Loucy (cell line): ENCODE results near the gene SH2D3C.

Experiments used
- H2AFZ ChIP-seq: fragments of 200-600 bp; sonication (generic); 2 replicates; pipeline ENCODE4 v1.6.0; 2016; ENCODE audit warnings: antibody characterized with exemption, mild to moderate bottlenecking, low read length, moderate library complexity
- H3F3A ChIP-seq: fragments of 200-600 bp; 2 replicates; pipeline ENCODE4 v1.6.0; 2016; ENCODE audit warnings: antibody characterized with exemption, low read depth, mild to moderate bottlenecking
- H3K27me3 ChIP-seq: fragments of 200-600 bp; sonication (generic); 2 replicates; pipeline ENCODE4 v1.6.1; 2014; ENCODE audit warnings: low read length, mild to moderate bottlenecking; ENCODE audit not compliant: insufficient read depth, poor library complexity, severe bottlenecking
- H3K36me3 ChIP-seq: fragments of 200-600 bp; sonication (generic); 2 replicates; pipeline ENCODE4 v1.6.1; 2016; ENCODE audit warnings: low read length; ENCODE audit not compliant: insufficient read depth
- H3K4me1 ChIP-seq: fragments of 200-600 bp; sonication (generic); 2 replicates; pipeline ENCODE4 v1.5.1; 2014; ENCODE audit warnings: low read length, mild to moderate bottlenecking; ENCODE audit not compliant: insufficient read depth, poor library complexity, severe bottlenecking
- H3K4me2 ChIP-seq: fragments of 200-600 bp; sonication (generic); 2 replicates; pipeline ENCODE4 v1.6.0; 2014; ENCODE audit warnings: antibody characterized with exemption, low read length, low read depth, mild to moderate bottlenecking; ENCODE audit not compliant: poor library complexity, severe bottlenecking
- H3K4me3 ChIP-seq: fragments of 200-600 bp; sonication (generic); 2 replicates; pipeline ENCODE4 v1.5.1; 2014; ENCODE audit warnings: low read length, mild to moderate bottlenecking, mixed read lengths; ENCODE audit not compliant: poor library complexity, severe bottlenecking
- H3K79me2 ChIP-seq: fragments of 200-600 bp; sonication (generic); 2 replicates; pipeline ENCODE4 v1.6.1; 2014; ENCODE audit warnings: low read length; ENCODE audit not compliant: insufficient read depth
- H3K9ac ChIP-seq: fragments of 200-600 bp; sonication (generic); 2 replicates; pipeline ENCODE4 v1.6.0; 2014; ENCODE audit warnings: mild to moderate bottlenecking, low read depth, low read length, moderate library complexity; ENCODE audit not compliant: poor library complexity, severe bottlenecking
- H3K9me2 ChIP-seq: fragments of 200-600 bp; sonication (generic); replicated peaks from 2 replicates; pipeline ENCODE4 v1.6.1; 2016; ENCODE audit warnings: low read depth, low read length, mixed read lengths
- H3K9me3 ChIP-seq: fragments of 200-600 bp; sonication (generic); 2 replicates; pipeline ENCODE4 v1.6.1; 2014; ENCODE audit warnings: mild to moderate bottlenecking, antibody characterized with exemption, low read length, low read depth; ENCODE audit not compliant: insufficient read depth
- H4K20me1 ChIP-seq: fragments of 200-600 bp; sonication (generic); 2 replicates; pipeline ENCODE4 v1.6.0; 2014; ENCODE audit warnings: antibody characterized with exemption, low read length, mild to moderate bottlenecking; ENCODE audit not compliant: insufficient read depth, poor library complexity, severe bottlenecking
- EZH2phosphoT487 ChIP-seq: fragments of 200-600 bp; IDR thresholded peaks from 2 replicates; pipeline ENCODE4 v1.6.1; 2018; ENCODE audit warnings: antibody characterized with exemption, mild to moderate bottlenecking, moderate library complexity, borderline replicate concordance
- TF ChIP-seq, protein P1 (sequence below): fragments of 200-600 bp; sonication (generic); conservative IDR thresholded peaks from 2 replicates; pipeline ENCODE4 v1.5.1; 2014; ENCODE audit warnings: mild to moderate bottlenecking, antibody characterized with exemption, low read length

The SH2D3C gene

DNA sequence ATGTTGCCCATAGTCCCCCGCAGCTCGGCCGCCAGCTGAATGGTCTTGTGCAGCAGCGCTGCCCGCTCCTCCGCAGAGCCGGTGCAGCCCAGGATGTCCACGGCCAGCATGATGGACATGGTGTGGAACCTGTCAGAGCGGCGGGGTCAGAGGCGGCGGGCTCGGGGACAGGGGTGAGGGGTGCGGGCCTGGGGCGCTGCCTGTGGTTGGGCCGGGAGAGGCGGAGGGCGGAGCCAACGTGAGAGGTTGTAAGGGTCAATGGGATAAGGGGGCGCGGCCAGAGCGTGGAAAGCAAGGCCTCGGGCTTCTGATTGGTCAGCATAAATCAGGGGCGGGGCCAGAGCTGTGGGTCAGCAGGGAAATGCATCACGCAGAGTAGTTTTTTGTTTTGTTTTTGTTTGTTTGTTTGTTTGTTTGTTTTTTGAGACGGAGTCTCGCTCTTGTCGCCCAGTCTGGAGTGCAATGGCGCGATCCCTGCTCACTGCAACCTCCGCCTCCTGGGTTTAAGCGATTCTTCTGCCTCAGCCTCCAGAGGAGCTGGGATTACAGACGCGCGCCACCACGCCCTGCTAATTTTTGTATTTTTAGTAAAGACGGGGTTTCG is 36.5 kb downstream of the SH2D3C start:
- no peak overlapping the region for H3K4me3 ChIP-seq
- H3K36me3 ChIP-seq, result peaks cover 79% of the 10 kb centered on the region; the same call in 1 of the 2 replicates
- no peak for TF ChIP-seq EZH2phosphoT487
- TF ChIP-seq, protein P1, sequence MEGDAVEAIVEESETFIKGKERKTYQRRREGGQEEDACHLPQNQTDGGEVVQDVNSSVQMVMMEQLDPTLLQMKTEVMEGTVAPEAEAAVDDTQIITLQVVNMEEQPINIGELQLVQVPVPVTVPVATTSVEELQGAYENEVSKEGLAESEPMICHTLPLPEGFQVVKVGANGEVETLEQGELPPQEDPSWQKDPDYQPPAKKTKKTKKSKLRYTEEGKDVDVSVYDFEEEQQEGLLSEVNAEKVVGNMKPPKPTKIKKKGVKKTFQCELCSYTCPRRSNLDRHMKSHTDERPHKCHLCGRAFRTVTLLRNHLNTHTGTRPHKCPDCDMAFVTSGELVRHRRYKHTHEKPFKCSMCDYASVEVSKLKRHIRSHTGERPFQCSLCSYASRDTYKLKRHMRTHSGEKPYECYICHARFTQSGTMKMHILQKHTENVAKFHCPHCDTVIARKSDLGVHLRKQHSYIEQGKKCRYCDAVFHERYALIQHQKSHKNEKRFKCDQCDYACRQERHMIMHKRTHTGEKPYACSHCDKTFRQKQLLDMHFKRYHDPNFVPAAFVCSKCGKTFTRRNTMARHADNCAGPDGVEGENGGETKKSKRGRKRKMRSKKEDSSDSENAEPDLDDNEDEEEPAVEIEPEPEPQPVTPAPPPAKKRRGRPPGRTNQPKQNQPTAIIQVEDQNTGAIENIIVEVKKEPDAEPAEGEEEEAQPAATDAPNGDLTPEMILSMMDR, result no peak
- no peak overlapping the region for H2AFZ ChIP-seq
- no peaks in the 10 kb centered on the region for H3K79me2 ChIP-seq
- H3F3A ChIP-seq, result no peaks in the 10 kb centered on the region
- H4K20me1 ChIP-seq, result no peaks in the 10 kb centered on the region
- H3K27me3 ChIP-seq, result no peaks in the 10 kb centered on the region
- H3K9me2 ChIP-seq, result no peaks in the 10 kb centered on the region
- no peak overlapping the region for H3K9ac ChIP-seq
- no peak overlapping the region for H3K4me2 ChIP-seq
- no peaks in the 10 kb centered on the region for H3K9me3 ChIP-seq
- H3K4me1 ChIP-seq, result no peaks in the 10 kb centered on the region

DNA sequence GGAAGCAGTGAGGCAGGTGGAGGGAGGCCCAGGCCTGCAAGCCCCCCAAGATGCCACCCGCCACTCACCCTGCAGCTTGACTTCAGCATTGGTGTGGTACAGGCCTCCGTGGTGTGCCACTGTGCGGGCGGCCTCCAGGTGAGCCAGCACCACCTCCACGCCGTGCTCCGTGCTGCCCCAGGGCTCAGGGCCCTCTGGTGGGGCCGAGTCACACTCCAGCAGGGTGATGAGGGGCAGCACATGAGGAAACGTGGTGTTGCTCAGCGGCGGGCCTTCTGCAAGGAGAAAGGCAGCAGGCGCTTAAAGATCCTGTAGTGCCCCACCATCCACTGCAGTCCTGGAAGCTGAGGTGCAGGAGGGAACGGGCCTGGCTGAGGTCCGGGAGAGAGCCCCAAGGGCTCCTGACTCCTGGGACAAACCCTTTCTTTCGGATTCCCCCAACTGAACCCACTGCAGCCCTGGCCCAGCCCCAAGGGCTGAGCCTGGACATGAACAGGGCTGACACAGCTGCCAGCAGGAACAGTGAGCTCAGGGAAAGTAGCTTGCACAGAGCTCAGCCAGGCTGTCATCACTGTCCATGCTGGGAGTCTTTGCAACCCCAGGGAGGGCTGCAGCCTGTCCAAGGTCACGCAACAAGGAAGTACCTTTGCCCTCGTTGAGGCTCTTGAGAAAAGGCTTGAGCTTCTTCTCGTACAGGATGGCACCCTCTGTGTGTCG is 38.7 kb downstream of the SH2D3C start:
- Histone ChIP-seq H3K4me1 (peaks cover 4% of the 10 kb centered on the region), H3K36me3 (peaks cover 61% of the 10 kb centered on the region; the same call in 1 of the 2 replicates), H3K9ac (no peak overlapping the region), H2AFZ (no peak overlapping the region), H3K27me3 (no peaks in the 10 kb centered on the region), H3K9me3 (no peaks in the 10 kb centered on the region), H3K79me2 (no peaks in the 10 kb centered on the region), H3K4me2 (no peak overlapping the region), H4K20me1 (no peaks in the 10 kb centered on the region), H3K9me2 (no peaks in the 10 kb centered on the region), H3F3A (no peaks in the 10 kb centered on the region), H3K4me3 (no peak overlapping the region)
- no peak for TF ChIP-seq EZH2phosphoT487
- TF ChIP-seq, protein P1, result no peak

GRCh38 chr9:127738666-127739065 is 39.8 kb downstream of the SH2D3C start:
- Histone ChIP-seq H3K9me2 (no peaks in the 10 kb centered on the region), H3K36me3 (peaks cover 51% of the 10 kb centered on the region; the same call in 1 of the 2 replicates), H3K9me3 (no peaks in the 10 kb centered on the region), H3F3A (no peaks in the 10 kb centered on the region), H3K4me1 (peaks cover 12% of the 10 kb centered on the region), H3K79me2 (peaks cover 8% of the 10 kb centered on the region), H3K9ac (no peak overlapping the region), H3K4me2 (no peak overlapping the region), H4K20me1 (peaks cover 5% of the 10 kb centered on the region), H2AFZ (no peak overlapping the region), H3K27me3 (no peaks in the 10 kb centered on the region), H3K4me3 (no peak overlapping the region)
- no peak for TF ChIP-seq EZH2phosphoT487
- TF ChIP-seq, protein P1, result no peak
